Upper lobe of left lung (tissue), 4 donors: ENCODE results near the gene TMEM135.

Experiments
- POLR2A ChIP-seq, 4 donors: fragments of 450-650 bp; IDR thresholded peaks; one replicate each; pipeline ENCODE4 v1.5.1; 2016 to 2017; ENCODE audit warnings: antibody characterized with exemption in 4 of 4, mild to moderate bottlenecking in 2 of 4
- TF ChIP-seq, protein P1 (sequence below), 6 experiments: fragments of 450-650 bp in 4 of 6; fragments of 200-600 bp in 2 of 6; sonication (generic) in 2 of 6; IDR thresholded peaks; one replicate each; pipeline ENCODE4 v1.5.1; 2016 to 2019; ENCODE audit warnings: antibody characterized with exemption in 6 of 6

GRCh38 chr11:87213444-87213843 lies 175.7 kb downstream of the TMEM135 start:
- no peak for TF ChIP-seq POLR2A (IDR thresholded peaks at IDR 0.05)
- TF ChIP-seq, protein P1, sequence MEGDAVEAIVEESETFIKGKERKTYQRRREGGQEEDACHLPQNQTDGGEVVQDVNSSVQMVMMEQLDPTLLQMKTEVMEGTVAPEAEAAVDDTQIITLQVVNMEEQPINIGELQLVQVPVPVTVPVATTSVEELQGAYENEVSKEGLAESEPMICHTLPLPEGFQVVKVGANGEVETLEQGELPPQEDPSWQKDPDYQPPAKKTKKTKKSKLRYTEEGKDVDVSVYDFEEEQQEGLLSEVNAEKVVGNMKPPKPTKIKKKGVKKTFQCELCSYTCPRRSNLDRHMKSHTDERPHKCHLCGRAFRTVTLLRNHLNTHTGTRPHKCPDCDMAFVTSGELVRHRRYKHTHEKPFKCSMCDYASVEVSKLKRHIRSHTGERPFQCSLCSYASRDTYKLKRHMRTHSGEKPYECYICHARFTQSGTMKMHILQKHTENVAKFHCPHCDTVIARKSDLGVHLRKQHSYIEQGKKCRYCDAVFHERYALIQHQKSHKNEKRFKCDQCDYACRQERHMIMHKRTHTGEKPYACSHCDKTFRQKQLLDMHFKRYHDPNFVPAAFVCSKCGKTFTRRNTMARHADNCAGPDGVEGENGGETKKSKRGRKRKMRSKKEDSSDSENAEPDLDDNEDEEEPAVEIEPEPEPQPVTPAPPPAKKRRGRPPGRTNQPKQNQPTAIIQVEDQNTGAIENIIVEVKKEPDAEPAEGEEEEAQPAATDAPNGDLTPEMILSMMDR (IDR thresholded peaks at IDR 0.05) = no peak
